Left ventricle myocardium superior (tissue), 1 donor: Measurements from ENCODE around the gene LRGUK. TPM values are rescaled to one million over a fixed set of nuclear protein-coding genes. Genes with fewer than 3 reads are reported as not detected.
"Not testable (repeated sequence)": the region's sequence is repeated elsewhere in the genome, so short reads cannot be mapped to it uniquely, and the experiment has no call there.

Source experiments
- ATAC-seq: fragments of 200-7000 bp; cut with Tn5 transposase; one replicate; pipeline ENCODE4 v1.9.1; 2020; ENCODE audit warnings: mild to moderate bottlenecking, moderate library complexity
- DNase-seq: peaks from one replicate; pipeline ENCODE4 v3.0.0-alpha.2; 2020
- intact Hi-C: fragments of 100-400 bp; cut with micrococcal nuclease; formaldehyde crosslinking; loops from one replicate; pipeline ENCODE4 v1.11.0; 2022
- total RNA-seq: library from RNA; stranded (reverse); fragmentation: NEBNext Ultra II Directional; extraction: Animal tissue kit (Norgen Biotek cat#: 25700); gene quantifications from one replicate; pipeline ENCODE4 v1.2.1, GENCODE V29; 2021
- donor health status: DM: no; HTN: yes; CAD: no; lungs with severe emphysema.

The LRGUK gene
- total RNA-seq, 1 donor from 2014 or later: 0.20 TPM

GRCh38 chr7:134287916-134288659 is 160.9 kb downstream of the LRGUK start:
- DNase-seq: no peak
- intact Hi-C loops: no loop called here
- ATAC-seq: no peak

DNA sequence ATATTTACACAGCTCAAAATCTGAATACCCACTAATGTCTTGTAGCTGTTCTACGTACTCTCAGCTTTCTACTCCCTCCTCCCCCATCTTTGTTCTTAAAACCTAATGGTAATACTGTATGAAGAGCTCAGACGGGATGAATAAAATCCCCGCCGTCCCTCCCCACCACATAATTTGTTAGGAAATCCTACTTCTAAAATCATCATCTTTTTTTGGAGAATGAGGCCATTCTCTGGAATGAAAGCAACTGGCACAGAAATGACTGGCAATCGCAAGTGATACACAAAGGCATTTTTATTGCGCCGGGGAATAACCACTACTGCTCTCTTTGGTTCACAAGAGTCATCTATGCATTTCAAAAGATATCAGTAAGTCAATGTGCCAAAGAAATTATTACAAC is 162.3 kb downstream of the LRGUK start:
- ATAC-seq (no peak), DNase-seq (no peak)
- intact Hi-C loops: no loop called here

- ATAC-seq (no peak), DNase-seq (no peak)
- intact Hi-C loops: no loop called here
Measured at GRCh38 chr7:134289841-134290240, 162.7 kb downstream of the LRGUK start.

DNA sequence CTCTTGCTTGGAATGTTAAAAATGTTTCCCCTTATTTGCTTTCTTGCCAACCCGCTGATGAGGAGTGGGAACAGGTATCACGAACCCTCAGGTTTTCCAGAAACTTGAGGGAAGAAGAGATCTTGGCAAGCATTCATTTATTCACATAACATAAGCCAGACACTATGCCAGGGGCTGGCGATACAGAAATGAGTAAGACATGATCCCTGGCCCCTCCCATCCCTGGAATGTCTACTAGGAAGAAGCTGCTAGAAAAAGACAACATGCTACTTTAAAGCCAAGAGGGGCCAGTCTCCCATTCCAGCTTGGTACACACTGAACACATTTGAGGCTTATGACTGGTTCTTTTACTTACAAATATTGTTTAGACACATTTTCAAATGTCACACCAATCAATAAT is 163.1 kb downstream of the LRGUK start:
- intact Hi-C loops: no loop called here
- ATAC-seq: no peak
- no peak for DNase-seq

DNA sequence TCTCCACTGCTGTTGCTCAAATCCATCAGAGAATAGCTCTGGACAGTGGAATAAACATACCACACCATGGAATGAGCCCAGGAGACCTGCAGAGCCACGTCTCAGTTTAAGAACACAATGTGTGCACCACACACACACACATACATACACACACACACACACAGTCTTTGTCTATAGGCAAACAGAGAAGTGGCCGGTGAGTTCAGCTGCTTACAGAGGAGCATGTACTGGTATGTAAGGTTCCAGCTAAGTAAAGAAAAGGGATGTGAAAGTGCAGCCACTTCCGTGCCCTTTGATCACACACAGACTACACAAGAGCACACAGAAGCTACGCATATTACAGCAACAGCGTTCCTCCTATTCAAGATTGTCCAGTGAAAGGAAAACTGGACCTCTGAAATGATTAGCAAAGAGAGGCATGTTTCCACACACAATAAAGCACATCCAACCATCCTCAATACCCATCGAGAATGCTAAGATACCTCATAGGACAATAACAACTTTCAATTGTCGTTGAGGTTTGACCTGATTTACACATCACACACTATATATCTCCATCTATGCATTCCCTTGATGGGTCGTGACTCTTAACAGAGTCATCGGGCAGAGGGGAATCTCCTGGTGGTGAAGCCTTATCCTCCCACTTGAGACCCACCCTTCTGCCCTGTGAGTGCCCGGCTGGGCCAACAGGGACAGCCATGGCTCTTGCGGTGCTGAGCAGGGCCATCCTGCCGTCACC is 166.0 kb downstream of the LRGUK start:
- DNase-seq (no peak), ATAC-seq (peak; percentile 72)
- intact Hi-C loops: no loop called here

DNA sequence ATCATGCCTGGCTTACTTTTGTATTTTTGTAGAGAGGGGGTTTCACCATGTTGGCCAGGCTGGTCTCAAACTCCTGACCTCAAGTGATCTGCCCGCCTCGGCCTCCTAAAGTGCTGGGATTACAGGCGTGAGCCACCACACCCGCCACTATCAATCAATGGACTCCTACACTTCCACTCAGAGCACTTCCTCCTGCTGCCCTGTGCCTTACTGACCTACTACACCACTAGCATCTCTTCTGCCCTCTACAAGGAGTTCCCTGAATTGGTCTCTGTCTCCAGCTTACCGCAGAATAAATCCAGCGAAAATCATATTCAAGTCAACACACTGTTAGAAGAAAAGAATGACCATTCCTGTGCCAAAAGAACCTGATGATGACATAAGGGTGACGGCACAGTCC is 168.8 kb downstream of the LRGUK start:
- intact Hi-C loops, ATAC-seq, DNase-seq: not testable (repeated sequence)

GRCh38 chr7:134297489-134297888 is 170.3 kb downstream of the LRGUK start:
- no peak for ATAC-seq
- no peak for DNase-seq
- intact Hi-C loops: no loop called here

- peak; percentile 45 for ATAC-seq
- intact Hi-C loops: no loop called here
Measured at GRCh38 chr7:134298902-134299683, 172.0 kb downstream of the LRGUK start.

GRCh38 chr7:134300988-134301387 is 173.8 kb downstream of the LRGUK start:
- no peak for ATAC-seq
- DNase-seq: no peak
- intact Hi-C loops: no loop called here

More at GRCh38 chr7:134298902-134299683, 172.0 kb downstream of the LRGUK start:
- DNase-seq: peak; percentile 59

DNA sequence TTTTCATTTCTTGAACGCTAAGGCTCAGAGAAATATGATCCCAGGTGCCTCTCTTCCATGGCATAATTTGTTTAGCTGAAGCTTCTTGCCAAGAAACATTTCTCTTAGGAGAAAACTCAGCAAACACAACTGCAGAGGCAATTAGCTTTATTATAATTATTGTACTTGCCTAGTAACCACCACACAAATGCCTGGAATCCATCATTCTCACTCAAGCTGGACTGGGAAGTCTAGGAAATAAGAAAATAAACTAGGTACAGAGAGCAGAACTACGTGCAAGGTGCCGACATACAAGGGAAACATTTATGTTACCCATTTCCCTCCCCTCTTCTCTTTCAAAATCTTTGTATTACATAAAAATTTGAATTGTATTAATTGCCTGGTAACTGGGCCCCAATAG is 174.5 kb downstream of the LRGUK start:
- intact Hi-C loops: no loop called here
- ATAC-seq (no peak), DNase-seq (no peak)

DNA sequence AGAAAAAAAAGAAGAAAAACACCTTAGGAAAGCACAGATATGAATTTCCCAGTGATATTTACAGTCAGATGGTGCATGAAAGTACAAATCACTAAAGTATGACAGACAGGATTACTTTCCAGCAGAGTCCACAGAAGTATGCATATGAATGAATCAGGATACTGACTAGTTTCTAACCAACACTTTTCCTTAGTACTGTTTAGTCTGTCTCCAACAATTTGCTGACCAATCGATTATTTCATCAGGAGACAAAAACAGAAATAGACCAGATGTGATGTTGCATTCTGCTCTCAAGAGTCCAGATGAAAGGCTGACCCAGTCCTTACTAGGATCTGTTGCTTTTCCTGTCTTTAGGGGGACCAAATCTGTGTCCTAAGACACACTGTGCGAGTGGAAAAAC is 175.0 kb downstream of the LRGUK start:
- intact Hi-C loops: no loop called here
- ATAC-seq (no peak), DNase-seq (no peak)

- DNase-seq (no peak), ATAC-seq (no peak)
- intact Hi-C loops: no loop called here
Measured at GRCh38 chr7:134307320-134307719, 180.2 kb downstream of the LRGUK start.

DNA sequence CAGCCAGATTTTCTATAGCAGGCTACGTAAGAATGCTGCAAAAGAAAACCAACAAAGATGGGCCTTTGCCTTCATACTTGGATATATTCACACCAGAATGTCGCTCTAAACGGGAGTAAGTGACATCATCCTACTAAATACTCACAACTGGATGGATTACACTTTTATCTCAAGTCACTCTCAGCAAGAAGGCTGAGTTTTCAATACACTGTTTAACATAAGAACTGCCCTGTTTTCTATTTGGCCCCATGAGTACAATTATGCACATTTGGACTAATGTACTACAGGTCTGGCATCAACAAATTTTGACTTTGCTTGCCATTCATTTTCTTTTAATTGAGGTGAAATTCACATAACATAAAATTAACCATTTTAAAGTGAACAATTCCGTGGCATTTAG is 181.4 kb downstream of the LRGUK start:
- ATAC-seq (no peak), DNase-seq (no peak)
- intact Hi-C loops: no loop called here

GRCh38 chr7:134311807-134312206 is 184.7 kb downstream of the LRGUK start:
- DNase-seq: no peak
- intact Hi-C loops: no loop called here
- ATAC-seq: no peak

- ATAC-seq (no peak), DNase-seq (no peak)
- intact Hi-C loops: no loop called here
Measured at GRCh38 chr7:134312717-134313116, 185.6 kb downstream of the LRGUK start.

- DNase-seq (no peak), ATAC-seq (no peak)
- intact Hi-C loops: no loop called here
Measured at GRCh38 chr7:134313543-134313942, 186.4 kb downstream of the LRGUK start.
